Gastroesophageal sphincter (tissue), 4 donors: Measurements from ENCODE around the gene UBAC2. TPM values are rescaled to one million over a fixed set of nuclear protein-coding genes. Genes with fewer than 3 reads are reported as not detected.

ENCODE experiments used
- ATAC-seq: fragments of 150-250 bp; one replicate; pipeline ENCODE4 v1.9.1; 2016; ENCODE audit warnings: mild to moderate bottlenecking, moderate library complexity
- H3K27ac ChIP-seq, 4 donors: fragments of 200-600 bp; sonication (generic) in 3 of 4; 1 replicate in 3 of 4; 2 replicates in 1 of 4; pipeline ENCODE4 v1.5.1; 2016 to 2019
- H3K27me3 ChIP-seq: fragments of 200-600 bp; sonication (generic); one replicate; pipeline ENCODE4 v1.5.1; 2019
- H3K36me3 ChIP-seq, 2 donors: fragments of 200-600 bp; sonication (generic); one replicate each; pipeline ENCODE4 v1.5.1; 2019; ENCODE audit warnings: control low read depth in 1 of 2
- H3K4me1 ChIP-seq, 3 donors: fragments of 200-600 bp; sonication (generic); 1 replicate in 2 of 3; 2 replicates in 1 of 3; pipeline ENCODE4 v1.5.1; 2016 to 2019; ENCODE audit warnings: control low read depth in 2 of 3
- H3K4me3 ChIP-seq, 2 donors: fragments of 200-600 bp; sonication (generic); one replicate each; pipeline ENCODE4 v1.5.1; 2019; ENCODE audit warnings: mild to moderate bottlenecking in 1 of 2, moderate library complexity in 1 of 2
- H3K9me3 ChIP-seq, 3 donors: fragments of 200-600 bp; sonication (generic); one replicate each; pipeline ENCODE4 v1.5.1; 2017 to 2019; ENCODE audit warnings: control low read depth in 2 of 3
- EP300 ChIP-seq: sonication (generic); formaldehyde crosslinking; IDR thresholded peaks from one replicate; pipeline ENCODE4 v1.6.1; 2017; ENCODE audit warnings: antibody characterized with exemption, mild to moderate bottlenecking
- POLR2A ChIP-seq, 2 donors: fragments of 450-650 bp; IDR thresholded peaks; one replicate each; pipeline ENCODE4 v1.6.1; 2017; ENCODE audit warnings: antibody characterized with exemption in 2 of 2, mild to moderate bottlenecking in 2 of 2, moderate library complexity in 1 of 2
- POLR2AphosphoS5 ChIP-seq: sonication (generic); formaldehyde crosslinking; IDR thresholded peaks from one replicate; pipeline ENCODE4 v1.6.1; 2017; ENCODE audit warnings: antibody characterized with exemption
- WGBS, 2 donors: methylation state at CpG; one replicate each; pipeline ENCODE4 v1.1.5; 2018; ENCODE audit warnings: low coverage in 1 of 2; 5-methylcytosine and 5-hydroxymethylcytosine counted together
- total RNA-seq, 4 donors: library from RNA; depleted of rRNA; stranded (reverse); fragments of >200 nt; gene quantifications; one replicate each; pipeline ENCODE4 v1.1.0, GENCODE V29; 2016
- TF ChIP-seq, protein P1 (sequence below), 4 experiments: fragments of 200-600 bp in 2 of 4; fragments of 450-650 bp in 2 of 4; sonication (generic) in 1 of 4; IDR thresholded peaks; one replicate each; pipeline ENCODE4 v1.5.1; 2017 to 2019; ENCODE audit warnings: antibody characterized with exemption in 4 of 4, mild to moderate bottlenecking in 2 of 4, moderate library complexity in 2 of 4

Gene UBAC2
- total RNA-seq, 4 donors from 2014 or later: 45.0 to 59.6 (median 52.2) TPM

DNA sequence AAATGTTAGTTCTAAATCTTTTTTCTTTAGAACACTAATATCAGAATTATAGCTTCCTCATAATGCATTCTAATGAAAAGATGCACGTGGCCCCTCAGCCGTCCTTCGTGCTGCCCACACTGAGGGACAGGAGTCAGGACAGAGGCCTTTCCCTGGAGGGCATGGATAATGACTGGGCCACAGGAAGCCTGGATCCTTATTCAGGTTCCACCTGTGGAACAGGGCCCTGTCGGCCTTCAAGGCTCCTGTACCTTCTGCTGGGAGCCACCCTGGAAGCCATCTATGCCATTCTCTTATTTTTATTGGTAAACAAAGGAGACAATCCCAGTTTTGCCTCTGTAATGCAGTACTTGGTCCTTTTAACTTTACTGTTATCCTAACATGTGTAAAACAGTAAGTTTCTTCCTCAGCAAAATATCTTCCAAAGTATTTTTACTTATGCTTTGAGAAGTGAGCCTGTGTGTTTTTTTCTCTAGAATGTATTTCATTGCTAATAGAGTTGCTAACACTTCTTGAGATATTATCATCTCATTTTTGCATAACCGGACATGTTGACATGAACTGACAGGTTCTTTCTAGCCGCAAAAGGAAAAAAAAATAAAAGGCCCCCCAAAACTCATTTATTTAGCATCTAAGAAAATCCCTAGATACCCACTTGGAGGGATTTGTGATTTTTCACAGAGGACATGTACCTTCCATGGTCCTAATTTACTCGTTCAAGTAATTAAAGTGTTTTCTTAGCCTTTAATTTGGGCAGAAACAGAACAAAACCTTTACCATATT is 100.6 kb downstream of the UBAC2 start:
- no peaks in the 10 kb centered on the region for H3K9me3 ChIP-seq
- H3K36me3 ChIP-seq: no peaks in the 10 kb centered on the region
- peak overlapping the region in 1 of 4 donors; percentile 15 for H3K27ac ChIP-seq
- 84 to 87% methylated on average over 6 to 7 of the region's 7 CpGs for WGBS, 2 donors
- no peak for ATAC-seq
- H3K27me3 ChIP-seq: no peaks in the 10 kb centered on the region
- TF ChIP-seq POLR2A (IDR thresholded peaks at IDR 0.05) (no peak), POLR2AphosphoS5 (no peak), EP300 (no peak)
- TF ChIP-seq, protein P1, sequence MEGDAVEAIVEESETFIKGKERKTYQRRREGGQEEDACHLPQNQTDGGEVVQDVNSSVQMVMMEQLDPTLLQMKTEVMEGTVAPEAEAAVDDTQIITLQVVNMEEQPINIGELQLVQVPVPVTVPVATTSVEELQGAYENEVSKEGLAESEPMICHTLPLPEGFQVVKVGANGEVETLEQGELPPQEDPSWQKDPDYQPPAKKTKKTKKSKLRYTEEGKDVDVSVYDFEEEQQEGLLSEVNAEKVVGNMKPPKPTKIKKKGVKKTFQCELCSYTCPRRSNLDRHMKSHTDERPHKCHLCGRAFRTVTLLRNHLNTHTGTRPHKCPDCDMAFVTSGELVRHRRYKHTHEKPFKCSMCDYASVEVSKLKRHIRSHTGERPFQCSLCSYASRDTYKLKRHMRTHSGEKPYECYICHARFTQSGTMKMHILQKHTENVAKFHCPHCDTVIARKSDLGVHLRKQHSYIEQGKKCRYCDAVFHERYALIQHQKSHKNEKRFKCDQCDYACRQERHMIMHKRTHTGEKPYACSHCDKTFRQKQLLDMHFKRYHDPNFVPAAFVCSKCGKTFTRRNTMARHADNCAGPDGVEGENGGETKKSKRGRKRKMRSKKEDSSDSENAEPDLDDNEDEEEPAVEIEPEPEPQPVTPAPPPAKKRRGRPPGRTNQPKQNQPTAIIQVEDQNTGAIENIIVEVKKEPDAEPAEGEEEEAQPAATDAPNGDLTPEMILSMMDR (IDR thresholded peaks at IDR 0.05): no peak
- peaks cover 0 to 68% (median 3%) of the 10 kb centered on the region in 3 donors for H3K4me1 ChIP-seq
- no peak overlapping the region for H3K4me3 ChIP-seq

DNA sequence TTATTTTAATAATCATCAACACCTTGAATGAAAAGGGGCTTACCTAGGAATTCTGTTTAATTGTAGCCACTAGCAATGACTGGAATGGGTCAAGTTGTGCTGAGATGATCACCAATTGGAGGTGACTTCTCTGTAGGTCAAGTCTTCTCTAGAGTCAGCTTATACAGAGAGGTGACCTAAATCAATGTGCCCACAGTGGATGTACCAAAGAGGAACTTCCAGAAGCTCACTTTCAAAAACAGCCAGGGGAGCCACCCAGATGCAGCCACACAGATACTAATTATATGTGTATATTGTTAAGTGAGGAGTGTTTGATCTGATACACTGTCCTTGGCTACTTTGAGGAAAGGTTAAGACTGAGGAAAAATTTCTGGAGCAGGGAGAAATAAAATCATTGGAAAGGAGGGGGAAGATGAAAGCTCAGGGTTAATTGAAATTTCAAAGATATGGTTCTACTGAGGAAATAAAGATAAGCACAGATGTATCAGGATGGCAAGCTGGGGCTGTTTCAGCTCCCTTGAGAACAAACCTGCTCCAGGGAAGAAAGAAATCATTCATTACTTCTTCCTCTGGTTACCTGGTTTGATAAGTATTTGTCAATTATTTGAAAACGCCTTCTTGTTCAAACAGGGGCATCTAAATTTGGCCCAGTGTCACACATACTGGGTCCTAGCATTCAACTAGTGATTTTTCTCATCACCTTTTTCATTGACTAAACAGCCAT is 101.4 kb downstream of the UBAC2 start:
- Histone ChIP-seq H3K27me3 (no peaks in the 10 kb centered on the region), H3K27ac (peak overlapping the region in 1 of 4 donors; percentile 27), H3K4me1 (peaks cover 0 to 71% (median 3%) of the 10 kb centered on the region in 3 donors), H3K36me3 (no peaks in the 10 kb centered on the region), H3K4me3 (no peak overlapping the region), H3K9me3 (no peaks in the 10 kb centered on the region)
- TF ChIP-seq, protein P1 (IDR thresholded peaks at IDR 0.05): no peak
- TF ChIP-seq POLR2AphosphoS5 (no peak), EP300 (no peak), POLR2A (IDR thresholded peaks at IDR 0.05) (no peak)
- WGBS, 2 donors: 100% methylated on average over 1 of the region's 1 CpG
- no peak for ATAC-seq

DNA sequence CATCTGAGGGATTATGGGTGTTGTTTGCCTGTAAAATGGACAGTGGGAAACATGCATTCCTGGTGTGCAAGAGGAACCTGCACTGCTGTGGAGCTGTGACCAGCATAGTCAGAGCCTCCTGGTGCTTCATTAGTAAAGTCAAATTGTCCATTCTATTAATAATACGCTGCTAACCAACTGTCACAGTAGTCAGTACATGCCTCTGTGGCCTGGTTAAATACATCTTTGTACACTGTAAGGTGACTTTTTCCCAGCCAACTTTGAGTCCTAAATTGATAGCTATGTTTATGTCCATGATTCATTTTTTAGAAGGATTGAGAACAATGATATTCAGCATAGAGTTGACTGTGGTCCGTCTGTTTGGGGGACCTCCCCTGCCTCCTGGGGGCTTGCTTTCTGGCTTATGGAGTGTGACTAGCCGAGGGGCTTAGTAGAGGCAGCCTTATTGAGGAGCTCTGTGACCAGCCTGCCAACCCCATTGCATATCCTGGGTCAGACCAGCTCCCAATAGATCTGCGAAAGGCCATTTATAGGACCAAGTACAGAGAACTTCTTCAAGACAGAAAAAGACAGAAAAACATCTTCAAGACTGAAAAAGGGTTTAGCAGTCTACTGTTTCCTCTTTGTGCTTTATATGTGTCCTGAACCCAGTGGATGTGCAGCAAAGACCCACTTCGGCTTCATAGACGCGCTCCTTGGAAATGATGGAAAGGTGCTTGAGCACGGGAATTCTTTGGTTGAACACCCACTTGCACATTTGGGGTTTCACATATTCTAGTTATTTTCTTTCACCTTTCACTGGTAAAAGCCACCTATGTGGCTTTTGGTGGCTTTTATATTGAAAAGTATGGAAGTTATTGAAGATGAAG is 102.2 kb downstream of the UBAC2 start:
- H3K4me3 ChIP-seq: no peak overlapping the region
- no peaks in the 10 kb centered on the region for H3K9me3 ChIP-seq
- peaks cover 2 to 70% (median 3%) of the 10 kb centered on the region in 3 donors for H3K4me1 ChIP-seq
- no peak for ATAC-seq
- no peaks in the 10 kb centered on the region for H3K27me3 ChIP-seq
- H3K36me3 ChIP-seq: no peaks in the 10 kb centered on the region
- peak overlapping the region in 2 of 4 donors; percentile 5 to 27 for H3K27ac ChIP-seq
- WGBS, 2 donors: 94 to 95% methylated on average over 3 to 6 of the region's 8 CpGs
- TF ChIP-seq, protein P1 (IDR thresholded peaks at IDR 0.05): no peak
- TF ChIP-seq POLR2AphosphoS5 (no peak), EP300 (no peak), POLR2A (IDR thresholded peaks at IDR 0.05) (no peak)

DNA sequence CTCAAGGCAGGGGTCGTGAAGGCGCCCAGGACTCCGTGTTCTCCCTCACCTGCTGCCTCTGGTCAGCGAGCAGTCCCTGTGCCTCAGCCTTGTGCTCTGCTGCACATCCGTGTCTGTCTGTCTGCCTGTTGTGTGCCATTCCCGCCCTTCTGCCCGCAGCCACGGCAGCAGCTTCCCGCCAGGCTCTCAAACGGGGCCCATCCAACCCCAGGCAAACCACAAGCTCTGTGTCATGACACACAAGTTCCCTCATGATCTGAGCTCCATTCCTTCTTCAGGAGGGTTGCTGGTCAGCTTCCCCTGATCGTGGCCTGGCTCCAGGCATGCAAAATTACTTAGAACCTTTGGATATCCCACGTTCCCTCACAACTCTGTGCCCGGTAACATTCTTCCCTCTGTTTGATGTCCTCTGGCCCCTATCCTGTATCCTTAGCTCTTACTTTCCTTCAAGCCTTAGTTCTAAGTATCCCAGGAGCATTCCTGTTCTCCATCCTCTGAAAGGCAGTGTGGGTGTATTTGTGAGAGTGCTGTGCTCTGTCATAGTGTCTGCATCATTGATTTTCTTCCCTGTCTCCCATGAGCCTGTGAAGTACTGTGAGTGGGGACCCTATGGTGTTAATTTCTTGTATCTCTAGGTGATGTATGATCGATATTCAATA is 103.3 kb downstream of the UBAC2 start:
- ATAC-seq: no peak
- TF ChIP-seq POLR2A (IDR thresholded peaks at IDR 0.05): peak in 1 of 2 donors; percentile 16
- TF ChIP-seq, protein P1 (IDR thresholded peaks at IDR 0.05): no peak
- 67 to 83% methylated on average over 3 to 5 of the region's 14 CpGs for WGBS, 2 donors
- H3K27me3 ChIP-seq: no peaks in the 10 kb centered on the region
- no peaks in the 10 kb centered on the region for H3K36me3 ChIP-seq
- H3K9me3 ChIP-seq: no peaks in the 10 kb centered on the region
- peaks cover 7 to 74% (median 8%) of the 10 kb centered on the region in 3 donors for H3K4me1 ChIP-seq
- H3K4me3 ChIP-seq: peak overlapping the region in 1 of 2 donors; percentile 15
- peak overlapping the region in 3 of 4 donors; percentile 22 to 58 (median 29) for H3K27ac ChIP-seq
